Fibroblast of skin of scalp (primary cell): ENCODE measurements around the gene TEX29. TPM values are rescaled to one million over a fixed set of nuclear protein-coding genes. Genes with fewer than 3 reads are reported as not detected.

ENCODE experiments used
- DNase-seq: peaks from one replicate; pipeline ENCODE4 v3.0.0-alpha.2; 2013
- polyA plus RNA-seq, 2 experiments: library from polyadenylated mRNA; unstranded; fragments of 120-200 nt; gene quantifications; one replicate each; pipeline ENCODE4 v1.2.1, GENCODE V29; 2013; ENCODE audit not compliant: insufficient read length in 2 of 2

TEX29 gene
- polyA plus RNA-seq (2013, experiment 1 of 2; ENCODE audit: insufficient read length), result 0.13 TPM
- not detected for polyA plus RNA-seq (2013, experiment 2 of 2; ENCODE audit: insufficient read length)

DNA sequence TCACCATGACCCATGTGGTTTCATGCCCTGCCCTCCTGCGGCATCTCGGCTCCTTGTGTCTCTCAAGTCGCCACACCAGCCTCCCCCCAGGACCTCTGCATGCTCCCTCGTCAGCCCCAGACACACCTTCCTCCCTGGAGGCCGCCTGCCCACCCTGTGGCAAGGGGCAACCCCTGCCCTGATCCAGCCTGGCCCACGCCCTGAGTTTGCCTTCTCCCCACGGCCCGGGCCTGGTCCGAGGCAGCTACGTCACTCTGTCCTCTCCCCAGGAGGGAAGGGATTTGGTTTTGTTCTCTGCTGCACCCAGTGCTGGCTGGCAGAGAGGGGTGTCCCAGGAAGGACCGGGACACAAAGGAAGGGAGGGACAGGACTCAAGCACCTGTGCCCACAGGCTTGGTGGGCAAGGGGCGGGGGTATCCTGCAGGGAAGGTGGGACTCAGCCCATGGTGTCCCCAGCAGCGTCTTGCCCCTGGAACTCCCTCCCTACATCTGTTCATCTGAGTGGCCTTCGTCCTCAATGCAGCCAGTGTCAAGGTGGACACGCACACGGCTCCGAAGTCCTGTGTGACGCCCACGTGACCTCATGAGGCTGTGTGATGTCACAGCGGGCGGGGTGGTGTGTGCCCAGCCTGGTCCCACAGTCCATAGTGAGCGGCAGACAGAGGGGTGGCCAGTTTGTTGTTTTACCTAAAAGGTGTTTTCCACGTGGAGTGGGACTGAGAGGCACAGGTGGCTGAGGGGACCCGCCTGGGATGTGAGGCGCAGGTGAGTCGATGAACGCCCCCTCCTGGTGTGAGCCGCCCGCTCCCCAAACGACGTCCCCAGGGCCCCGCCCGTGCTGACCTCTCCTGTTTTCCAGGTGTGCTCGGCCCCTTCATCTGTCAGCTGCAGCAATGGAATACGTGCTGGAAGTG, at the start of gene TEX29:
Gene TEX29 (plus strand): TSS at position 645 of the 914 bp plus-strand sequence. CDS start 249 bp downstream, at position 894.
- DNase-seq, result no peak

DNA sequence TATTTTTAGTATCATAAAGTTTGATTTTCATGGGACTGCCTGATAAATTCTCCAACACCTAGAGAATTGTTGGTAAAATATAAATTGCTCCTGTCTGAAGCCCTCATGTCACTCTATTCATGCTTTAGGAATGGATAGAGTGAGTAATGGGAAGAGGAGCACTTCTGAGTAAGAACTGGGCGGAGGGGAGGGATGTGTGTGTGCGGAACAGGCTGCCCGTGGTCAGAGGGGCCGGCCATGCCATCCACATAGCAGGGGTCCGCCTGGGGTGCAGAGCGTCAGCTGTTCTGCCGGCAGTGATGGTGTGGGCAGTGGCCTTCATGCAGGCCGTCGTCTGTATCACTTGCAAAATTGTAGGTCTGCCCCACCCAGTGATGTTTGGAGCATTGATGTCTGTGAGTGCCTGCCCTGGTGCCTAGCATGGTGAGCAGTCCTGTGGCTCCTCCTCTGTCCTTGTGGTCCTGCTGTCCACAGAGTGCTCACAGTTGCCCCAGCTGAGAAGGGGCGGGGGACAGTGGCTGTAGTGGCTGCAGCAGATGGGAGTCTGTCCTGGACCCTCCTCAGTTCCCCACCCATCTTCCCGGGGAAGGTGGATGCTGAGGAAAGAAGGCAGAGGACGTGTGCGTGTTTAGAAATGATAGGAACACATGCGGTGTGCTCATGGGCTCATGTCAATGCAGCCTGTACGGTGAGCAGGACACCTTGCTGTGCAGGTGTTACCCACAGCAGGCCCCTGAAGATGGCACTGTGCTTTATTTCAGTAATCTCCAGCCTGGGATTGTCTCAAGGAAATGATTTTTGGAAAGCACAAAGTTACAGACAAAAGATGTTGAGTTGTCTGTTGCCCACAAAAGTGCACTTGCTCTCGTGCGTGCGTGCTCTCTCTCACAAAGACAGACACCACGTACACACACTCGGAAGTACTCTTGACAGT, 49.4 kb upstream of the TEX29 start:
- no peak for DNase-seq

DNA sequence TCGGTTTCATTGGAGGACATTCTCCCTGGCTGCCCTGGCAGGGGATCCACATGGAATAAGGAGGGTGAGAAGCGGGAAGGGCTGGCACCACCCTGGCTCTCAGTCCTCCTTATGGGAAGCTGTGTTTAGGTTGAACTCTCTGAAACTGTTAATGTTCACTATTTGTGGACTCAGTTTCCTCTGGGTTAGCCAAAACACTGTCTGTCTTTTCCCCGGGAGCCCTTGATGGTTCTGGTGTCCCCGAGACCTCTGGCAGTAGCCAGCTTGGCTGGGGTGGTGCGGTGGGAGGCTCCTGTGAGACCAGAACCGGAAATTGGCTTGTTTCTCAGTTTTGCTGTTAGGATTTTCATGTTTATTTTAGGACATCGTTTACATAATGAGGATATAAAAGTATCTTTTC, 48.3 kb upstream of the TEX29 start:
- no peak for DNase-seq

GRCh38 chr13:111275382-111275781, 45.1 kb upstream of the TEX29 start:
- no peak for DNase-seq

DNA sequence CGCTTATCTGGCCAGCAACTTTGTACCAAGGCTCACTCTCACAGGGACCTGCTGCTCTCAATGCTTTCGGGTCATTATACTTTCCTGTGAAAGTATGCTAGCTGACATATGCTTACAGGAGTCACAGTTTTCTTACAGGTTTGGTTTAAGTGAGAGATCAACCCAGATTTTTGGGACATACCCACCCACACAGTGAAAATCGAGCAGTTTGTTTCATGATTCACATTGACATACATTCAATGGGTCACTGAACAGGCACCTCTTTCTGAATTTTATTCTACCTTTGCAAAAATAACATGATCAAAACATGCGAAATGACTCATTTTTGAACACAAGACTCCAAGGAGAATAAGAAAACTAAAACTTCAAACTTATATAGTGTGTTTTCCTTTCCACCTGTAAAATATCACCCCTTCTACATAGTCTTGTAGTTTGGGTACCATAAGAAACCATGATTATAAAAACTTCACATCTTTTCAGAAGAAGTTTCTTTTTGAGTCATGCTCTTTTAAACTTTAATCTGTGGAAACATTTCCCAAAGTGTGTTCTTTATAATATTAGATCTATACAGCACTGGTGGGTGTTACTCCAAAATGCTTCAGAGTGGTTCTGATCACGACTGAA, 44.3 kb upstream of the TEX29 start:
- no peak for DNase-seq

DNA sequence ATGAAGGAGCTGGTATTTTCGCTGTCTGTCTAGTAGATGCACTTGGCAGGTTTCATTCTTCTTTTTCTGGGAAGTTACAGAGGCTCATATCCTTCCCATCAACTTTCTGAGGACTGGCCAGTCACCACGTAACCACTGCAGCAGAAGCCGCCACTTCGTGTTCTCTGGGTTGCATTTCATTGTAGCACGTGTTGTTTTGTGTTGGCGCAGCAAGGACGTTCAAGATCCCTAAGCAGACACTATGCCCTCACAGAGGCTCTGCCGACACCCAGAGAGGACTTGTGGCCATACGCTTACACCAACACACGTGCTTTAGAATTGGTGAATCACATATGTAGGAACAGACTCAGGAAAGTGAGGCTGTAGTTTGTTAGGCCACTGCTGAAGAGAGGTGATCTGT, 42.2 kb upstream of the TEX29 start:
- DNase-seq, result no peak

- DNase-seq, result no peak
Measured at GRCh38 chr13:111278743-111279652, 41.4 kb upstream of the TEX29 start.

- DNase-seq, result no peak
Measured at GRCh38 chr13:111280226-111280625, 40.2 kb upstream of the TEX29 start.

- DNase-seq, result peak; percentile 55
Measured at GRCh38 chr13:111280681-111281585, 39.5 kb upstream of the TEX29 start.

GRCh38 chr13:111281751-111282311, 38.6 kb upstream of the TEX29 start:
- peak; percentile 66 for DNase-seq

DNA sequence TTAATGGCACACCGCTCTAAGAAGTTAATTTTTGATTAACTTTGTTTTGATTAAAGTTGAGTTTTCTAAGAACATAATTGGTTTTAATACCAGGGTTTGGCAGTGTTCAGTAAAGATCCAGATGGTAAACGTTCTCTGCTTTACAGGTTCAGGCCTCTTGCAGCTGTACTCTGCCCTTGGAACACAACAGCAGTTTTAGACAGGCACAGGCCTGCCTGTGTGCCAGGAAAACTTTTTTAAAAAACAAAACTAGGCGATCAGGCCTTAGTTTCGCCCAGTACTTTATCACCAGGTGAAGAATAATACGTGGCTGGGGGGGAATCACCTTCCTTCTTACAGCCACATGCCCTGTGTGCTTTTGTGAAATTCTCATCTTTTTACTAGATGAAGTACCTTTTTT, 38.0 kb upstream of the TEX29 start:
- DNase-seq, result no peak

DNA sequence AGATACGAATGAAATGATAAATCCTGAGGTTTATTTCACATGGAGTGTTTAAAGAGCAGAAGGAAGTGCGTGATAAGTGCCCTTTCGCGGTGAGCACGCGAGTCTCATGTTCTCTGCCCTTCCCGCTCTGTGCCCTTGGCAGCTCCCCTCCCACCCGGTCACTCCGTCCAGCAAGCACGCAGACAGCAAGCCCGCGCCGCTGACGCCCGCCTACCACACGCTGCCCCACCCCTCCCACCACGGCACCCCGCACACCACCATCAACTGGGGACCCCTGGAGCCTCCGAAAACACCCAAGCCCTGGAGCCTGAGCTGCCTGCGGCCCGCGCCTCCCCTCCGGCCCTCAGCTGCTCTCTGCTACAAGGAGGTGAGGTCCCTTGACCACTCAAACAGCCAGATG, 37.4 kb upstream of the TEX29 start:
- no peak for DNase-seq

DNA sequence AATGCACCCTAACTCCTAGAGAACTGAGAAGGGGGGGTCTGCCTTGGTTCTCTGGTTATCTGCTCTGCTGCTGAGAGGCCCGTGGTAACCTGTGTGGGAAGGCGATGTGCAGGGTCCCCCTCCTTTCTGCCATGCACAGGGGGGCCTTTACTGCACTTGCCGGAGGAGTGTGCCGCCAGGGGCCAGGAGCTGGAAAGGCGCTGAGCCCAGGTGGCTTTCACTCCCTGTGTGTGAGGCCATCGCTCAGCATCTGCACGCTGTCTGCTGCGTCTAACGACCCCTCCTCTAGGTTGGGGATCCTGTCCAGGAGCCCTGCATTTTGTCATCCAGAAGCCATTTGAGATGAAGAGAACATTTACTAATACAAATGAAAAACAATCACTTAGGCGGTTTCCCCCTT, 37.0 kb upstream of the TEX29 start:
- DNase-seq, result no peak

DNA sequence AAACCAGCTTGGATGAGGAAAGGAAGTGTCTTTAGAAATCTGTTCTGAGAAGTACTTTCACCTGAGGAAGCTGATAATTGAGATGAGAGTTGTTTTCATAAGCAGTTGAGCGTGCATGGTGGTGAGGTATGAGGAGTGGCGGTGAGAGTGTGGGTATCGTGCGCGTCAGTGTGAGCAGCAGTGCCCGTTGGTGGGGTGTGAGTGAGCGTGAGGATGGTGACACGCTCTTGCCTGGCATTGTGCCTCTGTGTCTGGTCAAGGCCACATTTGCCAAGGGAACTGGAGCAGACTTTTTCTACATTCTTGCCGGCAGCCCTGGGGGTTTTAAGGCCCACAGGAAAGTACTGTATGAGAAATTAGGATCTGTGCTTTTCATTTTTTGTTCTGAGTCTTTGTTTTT, 36.5 kb upstream of the TEX29 start:
- DNase-seq, result no peak

DNA sequence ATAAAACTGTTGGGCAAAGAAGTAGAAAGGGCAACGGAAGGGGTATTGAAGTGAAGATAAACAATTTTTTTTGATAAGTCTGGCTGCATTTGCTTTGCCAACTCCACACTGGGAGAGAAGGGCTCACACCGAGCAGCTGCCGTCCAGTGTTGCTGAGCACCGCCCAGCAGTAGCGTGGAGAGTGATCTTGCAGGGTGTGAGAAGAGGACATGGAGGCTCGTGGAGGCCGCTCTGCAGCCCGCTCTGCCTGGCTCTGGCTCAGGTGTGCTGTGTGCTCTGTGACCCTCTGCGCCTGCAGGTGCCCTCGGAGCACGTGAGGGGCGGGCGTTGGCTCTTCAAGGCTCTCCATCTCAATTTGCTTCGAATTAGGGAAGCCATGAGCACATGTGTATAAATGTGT, 35.9 kb upstream of the TEX29 start:
- DNase-seq, result no peak

- no peak for DNase-seq
Measured at GRCh38 chr13:111286162-111286561, 34.3 kb upstream of the TEX29 start.

DNA sequence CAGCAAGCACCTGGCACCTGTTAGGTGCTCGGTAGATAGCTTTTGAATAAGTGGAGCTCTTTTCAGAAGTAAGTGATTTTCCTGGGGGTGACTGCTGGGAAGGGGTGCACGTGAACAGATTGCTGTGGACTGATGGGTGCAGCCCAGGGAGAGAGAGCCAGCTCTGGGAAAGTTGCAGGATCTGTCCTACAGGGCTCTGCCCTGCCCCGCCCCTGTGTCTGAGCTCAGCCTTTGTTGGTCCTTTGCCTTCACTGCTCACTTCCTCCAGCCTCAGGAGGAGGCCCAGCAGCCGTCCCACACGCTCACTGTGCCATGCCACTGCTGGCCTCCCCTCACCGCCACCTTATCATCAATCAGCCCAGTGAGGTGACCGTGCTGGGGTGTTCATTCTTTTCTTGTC, 33.7 kb upstream of the TEX29 start:
- DNase-seq, result no peak

- no peak for DNase-seq
Measured at GRCh38 chr13:111287201-111287600, 33.2 kb upstream of the TEX29 start.

GRCh38 chr13:111288276-111288675, 32.2 kb upstream of the TEX29 start:
- no peak for DNase-seq

DNA sequence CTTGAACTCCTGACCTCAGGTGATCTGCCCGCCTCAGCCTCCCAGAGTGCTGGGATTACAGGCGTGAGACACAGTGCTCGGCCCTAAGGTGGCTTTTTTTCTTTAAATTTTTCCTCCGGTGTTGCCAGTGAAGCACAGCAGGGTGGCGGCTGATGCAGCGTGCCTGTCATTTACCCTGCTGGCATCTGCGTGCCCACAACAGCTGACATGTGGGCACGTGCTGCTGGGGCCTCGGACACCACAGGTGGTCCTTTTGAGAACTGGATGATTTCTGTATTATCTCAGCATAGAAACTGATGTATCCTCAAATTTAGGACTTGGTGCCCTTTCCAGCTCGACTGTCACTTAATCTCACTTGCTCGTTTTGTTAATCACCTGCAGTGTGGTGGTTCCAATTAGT, 31.2 kb upstream of the TEX29 start:
- no peak for DNase-seq
